Measurements from ENCODE around the gene MED15.
"Not testable (repeated sequence)": the region's sequence is repeated elsewhere in the genome, so short reads cannot be mapped to it uniquely, and the experiment has no call there.

Gene MED15

DNA sequence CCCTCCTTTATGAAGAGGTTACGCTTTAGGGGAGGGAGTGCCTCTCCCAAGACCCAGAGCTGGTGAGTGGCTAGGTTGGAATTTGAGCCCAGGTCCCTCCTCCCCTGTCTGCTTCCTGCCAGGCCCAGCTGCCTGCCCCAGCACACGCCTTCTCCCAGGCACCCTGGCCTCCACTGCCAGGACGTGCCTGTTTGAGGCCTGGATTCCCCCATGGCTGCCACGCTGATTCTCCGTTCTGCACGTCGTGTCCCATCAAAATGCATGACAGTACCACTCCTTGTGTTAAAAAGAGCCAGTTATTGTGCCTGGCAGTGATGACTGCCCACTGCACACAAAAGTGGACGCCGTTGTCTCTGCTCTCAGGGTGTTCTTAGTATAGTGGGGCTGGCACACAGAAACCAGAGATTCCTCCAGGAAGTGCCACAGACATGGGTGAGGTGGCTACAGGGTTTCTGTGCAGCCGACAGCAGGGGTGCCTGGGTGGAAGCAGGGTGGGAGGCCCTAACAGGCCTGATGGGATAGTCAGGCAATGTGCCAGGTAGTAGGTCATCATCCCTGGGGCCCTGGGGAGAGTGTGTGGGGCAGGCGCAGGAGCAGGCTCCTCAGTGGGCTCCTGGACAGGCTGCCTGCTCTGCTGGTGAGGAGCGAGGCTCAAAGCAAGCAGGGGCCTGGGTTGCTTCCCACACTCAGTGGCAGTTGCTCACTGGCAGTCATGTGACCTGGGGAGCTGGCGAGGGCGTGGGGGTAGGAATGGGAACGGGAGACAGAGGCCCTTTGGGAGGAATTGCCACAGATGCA lies 24.2 kb downstream of the MED15 start:
- no peak for DNase-seq (ENCODE audit: low read depth in 2 of 2)

DNA sequence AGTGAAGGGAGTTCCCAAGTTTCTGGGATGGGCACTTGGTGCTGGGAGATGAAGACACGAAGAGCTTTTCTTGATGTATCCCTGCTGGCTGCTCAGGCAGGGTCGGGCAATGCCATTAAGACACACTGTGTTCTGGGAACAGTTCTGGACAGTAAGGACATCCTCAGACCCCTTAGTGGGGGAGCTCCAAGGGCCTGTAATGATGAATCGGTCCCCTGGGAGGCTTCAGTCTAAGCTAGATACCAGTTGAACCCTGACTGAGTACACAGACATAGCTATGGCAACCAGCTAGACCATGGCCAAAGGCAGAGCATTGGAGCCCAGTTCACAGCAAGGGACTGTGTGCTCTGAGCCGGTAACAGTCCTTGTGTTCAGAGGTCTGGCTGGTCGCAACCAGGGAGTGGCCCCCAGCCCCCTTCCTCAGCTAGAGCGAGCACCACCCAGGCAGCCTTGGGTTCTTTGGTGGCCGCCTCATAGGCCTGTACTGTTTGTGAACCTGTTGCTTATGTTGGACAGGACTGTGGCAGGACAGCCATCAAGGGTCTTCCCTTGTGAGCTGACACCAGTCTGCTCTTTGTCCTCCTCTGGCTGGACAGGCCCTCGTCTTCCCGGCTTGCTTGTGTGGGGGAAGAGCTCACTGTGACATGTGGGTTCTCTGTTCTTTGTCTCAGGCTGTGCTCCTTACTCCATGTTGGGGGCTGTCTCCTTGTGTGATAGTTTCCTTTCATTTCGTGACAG lies 25.0 kb downstream of the MED15 start:
- DNase-seq (ENCODE audit: low read depth in 2 of 2): no peak

DNA sequence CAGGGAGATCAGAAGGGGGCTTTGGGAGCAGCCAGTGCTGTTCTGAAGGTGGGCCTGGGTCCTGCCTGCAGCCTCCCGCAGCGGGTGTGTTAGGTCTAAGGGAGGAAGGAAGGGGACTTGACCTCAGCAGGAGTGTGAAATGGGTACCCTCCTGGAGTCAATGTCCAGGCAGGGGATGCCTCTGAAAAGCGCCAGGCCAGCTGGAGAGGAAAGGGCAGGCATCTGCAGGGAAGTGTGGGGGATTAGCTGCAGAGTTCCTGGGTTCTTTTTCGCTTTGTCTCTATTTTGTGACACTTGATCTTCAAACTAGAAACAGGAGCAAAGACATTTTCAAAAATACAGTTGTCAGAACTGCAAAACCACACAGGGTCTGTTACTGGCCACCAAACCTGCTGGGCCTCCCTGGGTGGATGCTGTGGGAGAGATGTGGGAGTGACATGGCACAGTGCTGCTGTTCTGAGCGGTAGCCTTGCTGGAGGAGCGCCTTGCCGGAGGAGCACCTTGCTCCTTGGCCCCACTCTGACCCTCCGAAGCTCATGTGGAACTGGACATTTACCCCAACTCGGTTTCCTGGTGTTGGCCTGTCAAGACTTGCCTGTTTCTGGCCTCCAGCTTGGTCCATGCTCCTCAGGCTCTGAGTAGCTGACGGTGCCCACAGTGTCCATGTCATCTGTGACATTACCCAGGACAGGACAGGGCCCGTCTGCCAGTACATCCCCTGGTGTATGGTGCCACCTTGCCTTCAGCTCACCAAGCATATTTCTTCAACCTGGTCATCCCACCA lies 25.9 kb downstream of the MED15 start:
- DNase-seq (ENCODE audit: low read depth in 2 of 2): no peak

DNA sequence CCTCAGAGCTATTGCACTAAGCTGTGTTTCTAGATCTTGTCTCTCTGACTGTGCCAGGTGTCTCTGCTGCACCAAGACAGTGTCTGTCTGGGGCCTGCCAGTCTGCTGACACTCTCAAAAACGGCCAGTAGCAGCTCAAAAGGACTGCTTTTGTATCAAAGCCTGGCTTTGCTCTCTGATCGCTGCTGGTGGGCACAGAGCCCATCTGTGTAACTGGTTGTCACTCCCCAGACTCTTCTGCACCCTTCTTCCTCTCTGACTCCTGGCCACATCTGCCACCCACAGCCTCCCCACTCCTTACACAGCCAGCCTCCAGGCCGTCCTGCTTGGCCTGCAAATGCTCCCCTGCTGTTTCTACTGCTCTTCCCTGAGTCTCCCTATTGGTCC lies 26.5 kb downstream of the MED15 start:
- no peak for DNase-seq (ENCODE audit: low read depth in 2 of 2)

DNA sequence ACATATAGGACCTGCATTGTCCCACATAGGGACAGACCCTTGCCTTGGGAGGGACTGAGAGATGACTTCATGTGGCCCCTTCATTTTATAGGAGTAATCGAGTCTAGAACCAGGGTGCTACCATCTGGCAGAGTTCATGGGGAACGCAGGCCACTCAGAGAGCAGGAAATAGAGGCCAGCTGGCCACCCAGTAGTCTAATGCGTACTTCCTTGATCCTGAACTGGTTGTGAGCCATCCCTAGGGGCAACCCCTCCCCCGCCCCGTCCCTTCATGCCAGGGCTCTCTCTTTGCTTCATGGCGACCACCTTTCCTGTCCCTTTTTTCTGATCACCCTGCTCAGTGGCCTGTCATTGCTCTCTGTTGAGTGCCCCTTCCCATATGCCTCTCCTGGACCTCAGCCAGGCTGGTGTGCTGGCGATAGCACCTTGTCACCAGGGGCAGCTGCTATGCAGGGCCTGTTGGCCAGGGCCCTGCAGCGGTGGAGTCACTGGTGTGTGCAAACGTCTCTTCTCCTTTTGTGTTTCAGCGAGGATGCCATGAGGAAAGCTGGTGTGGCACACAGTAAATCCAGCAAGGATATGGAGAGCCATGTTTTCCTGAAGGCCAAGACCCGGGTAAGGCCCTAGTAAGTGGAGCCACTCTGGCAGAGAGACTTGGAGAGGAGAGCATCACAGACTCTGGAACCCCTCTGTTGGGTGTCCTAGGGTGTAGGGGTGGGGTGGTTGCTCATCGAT lies 29.3 kb downstream of the MED15 start:
- no peak for DNase-seq (ENCODE audit: low read depth in 2 of 2)

DNA sequence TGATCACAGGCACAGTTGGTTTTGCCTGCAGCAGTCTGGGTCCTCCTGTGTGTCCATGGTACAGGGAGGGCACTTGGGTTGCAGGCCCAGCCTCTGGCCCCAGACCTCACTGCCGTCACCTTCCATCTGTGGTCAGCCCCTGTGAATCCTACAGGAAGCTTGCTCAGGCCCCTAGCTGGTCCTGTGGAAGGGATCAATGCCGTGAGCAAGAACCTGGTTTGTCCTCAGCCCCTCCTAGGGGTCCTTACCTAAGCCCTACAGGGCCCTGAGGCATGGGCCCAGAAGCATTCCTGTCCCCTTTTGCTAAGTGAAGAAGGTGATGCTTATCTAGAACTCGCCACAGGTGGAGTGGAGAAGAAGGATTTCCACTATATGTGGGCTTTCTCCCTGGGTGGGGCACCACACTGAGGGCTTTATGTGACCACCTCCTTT lies 29.9 kb downstream of the MED15 start:
- no peak for DNase-seq (ENCODE audit: low read depth in 2 of 2)

DNA sequence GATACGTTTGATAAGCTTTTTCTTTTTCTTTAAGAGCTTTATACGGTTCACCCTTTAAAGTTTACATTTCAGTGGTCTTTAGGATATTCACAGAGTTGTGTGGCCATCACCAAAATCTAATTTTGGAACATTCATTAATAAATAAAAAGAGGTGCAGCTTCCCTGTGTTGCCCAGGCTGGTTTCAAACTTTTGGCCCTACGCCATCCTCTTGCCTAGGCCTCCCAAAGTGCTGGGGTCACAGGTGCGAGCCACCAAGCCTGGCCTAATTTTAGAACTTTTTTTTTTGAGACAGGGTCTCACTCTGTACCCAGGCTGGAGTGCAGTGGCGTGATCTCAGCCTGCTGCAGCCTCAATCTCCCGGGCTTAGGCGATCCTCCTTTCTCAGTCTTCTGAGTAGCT lies 30.6 kb downstream of the MED15 start:
- DNase-seq (ENCODE audit: low read depth in 2 of 2): no peak

DNA sequence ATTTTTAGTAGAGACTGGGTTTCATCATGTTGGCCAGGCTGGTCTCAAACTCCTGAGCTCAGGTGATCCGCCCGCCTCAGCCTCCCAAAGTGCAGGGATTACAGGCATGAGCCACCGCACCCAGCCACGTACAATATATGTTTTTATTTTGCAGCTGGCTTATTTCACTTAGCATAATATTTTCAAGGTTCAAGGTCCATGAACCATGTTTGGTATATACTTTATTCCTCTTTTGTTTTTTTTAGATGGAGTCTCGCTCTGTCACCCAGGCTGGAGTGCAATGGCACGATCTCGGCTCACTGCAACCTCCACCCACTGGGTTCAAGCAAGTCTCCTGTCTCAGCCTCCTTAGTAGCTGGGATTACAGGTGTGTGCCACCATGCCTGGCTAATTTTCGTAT lies 31.5 kb downstream of the MED15 start:
- not testable (repeated sequence) for DNase-seq (ENCODE audit: low read depth in 2 of 2)

DNA sequence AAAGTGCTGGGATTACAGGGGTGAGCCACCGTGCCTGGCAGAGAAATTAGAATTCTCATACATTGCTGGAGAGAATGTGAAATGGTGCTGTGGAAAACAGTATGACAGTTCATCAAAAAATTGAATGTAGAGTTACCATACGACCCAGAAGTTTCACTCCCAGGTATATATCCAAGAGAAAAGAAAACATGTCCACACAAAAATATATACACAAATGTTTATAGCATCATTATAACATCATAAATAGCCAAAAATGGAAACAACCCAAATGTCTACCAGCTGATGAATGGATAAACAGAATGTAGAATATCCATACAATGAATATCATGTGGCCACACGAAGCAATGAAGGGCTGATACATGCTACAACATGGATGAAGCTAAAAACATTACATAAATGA lies 34.6 kb downstream of the MED15 start:
- DNase-seq (ENCODE audit: low read depth in 2 of 2): no peak

DNA sequence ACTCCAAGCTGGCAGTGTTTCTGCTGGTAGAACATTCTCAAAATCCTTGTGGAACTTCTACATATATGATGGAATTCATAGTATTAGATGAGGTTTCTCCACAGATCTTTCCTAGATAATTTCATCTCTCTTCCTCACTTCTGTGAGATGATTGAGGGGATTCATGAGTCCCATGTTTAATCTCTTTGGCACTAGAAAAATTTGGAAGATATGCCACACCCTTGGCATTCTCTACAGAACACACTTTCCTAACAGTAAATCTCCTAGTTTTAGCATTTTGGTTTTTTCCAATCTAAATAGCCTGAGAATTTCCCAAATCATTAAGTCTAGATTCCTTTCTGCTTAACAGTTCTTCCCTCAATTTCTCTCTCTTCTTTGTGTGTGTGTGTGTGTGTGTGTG lies 35.3 kb downstream of the MED15 start:
- no peak for DNase-seq (ENCODE audit: low read depth in 2 of 2)

DNA sequence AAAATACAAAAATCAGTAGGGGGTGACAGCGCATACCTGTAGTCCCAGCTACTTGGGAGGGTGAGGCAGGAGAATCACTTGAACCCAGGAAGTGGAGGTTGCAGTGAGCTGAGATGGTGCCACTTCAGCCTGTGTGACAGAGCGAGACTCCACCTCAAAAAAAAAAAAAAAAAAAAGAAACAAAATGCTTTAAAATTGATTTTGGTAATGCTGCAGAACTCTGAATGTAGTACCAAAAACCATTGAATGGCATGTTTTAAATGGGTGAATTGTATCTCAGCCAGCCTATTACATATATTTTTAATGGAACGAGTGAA lies 37.9 kb downstream of the MED15 start:
- not testable (repeated sequence) for DNase-seq (ENCODE audit: low read depth in 2 of 2)

DNA sequence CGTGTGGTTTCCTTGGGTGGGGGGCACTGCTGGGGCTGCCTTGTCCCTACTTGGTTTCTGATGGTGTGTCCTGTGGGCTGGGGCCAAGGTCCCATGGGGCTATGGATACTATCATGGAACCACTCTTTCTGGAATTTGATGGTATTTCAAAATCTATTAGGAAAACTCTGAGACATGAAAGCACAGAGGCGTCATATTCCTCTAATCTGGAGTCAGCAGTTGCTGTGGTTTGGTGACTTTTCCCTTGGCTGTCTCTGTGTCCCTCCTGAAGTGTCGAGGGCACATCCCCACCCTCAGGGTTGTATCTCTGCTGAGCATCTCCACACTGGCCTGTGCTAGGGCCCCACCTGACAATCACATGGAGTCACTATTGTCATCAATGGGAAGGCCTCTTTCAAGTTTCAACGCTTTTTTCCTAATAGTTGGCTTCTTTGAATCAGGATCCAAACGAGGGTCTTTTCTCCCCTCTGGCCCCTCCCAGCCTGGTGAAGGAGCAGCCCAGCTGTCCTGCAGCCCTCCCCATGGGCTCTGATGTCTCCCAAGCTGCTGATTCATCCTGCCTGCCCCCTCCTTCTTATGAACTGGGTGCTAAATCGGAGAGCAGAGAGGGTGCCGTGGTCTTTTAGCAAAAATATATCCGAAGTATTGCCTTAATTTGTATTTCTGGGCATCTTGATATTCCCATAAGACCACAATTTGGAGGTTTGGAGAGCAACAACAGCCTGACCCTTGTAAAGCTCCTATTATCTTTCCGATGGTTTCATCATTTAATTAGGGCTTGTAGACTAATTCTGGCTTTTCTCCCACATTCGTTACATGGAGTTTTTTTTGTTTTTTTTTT lies 38.5 kb downstream of the MED15 start:
- DNase-seq (ENCODE audit: low read depth in 2 of 2): no peak

DNA sequence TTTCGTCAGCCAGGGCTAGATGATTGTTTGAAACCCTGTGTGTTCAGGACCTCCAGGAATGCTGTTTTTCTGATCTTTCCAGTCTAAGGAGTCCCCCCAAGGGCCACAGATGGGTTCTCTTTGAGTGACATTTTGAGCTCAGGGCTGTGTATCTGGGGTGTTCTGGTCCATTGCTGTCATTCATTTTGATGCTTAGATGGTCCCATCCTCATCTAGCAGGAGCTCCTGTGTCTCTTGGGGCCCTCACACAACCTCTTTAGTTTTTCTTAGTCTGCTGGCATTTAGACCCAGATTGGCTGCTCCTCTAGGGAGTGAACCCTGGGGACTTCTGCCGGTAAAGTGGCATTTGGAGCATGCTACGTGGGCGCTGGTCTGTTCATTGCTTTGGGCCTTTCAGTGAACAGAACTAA lies 39.1 kb downstream of the MED15 start:
- no peak for DNase-seq (ENCODE audit: low read depth in 2 of 2)

DNA sequence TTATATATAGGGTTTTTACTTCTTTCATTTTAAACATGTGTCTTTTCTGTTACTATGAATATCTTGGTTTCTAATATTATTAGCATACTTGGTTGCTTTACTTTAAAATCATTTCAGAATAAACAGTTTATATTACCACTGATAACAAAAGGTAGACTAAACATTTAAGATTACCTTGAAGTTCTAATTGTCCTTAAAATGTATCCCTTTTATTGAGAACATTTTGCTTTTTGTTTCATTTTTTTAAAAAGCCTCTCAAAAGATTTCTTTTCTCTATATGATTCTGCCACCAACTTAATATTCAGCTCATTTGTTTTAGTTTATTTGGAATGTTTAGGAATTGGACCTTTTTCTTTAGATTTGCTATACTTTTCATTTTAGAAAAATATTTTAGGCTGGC lies 39.6 kb downstream of the MED15 start:
- no peak for DNase-seq (ENCODE audit: low read depth in 2 of 2)

DNA sequence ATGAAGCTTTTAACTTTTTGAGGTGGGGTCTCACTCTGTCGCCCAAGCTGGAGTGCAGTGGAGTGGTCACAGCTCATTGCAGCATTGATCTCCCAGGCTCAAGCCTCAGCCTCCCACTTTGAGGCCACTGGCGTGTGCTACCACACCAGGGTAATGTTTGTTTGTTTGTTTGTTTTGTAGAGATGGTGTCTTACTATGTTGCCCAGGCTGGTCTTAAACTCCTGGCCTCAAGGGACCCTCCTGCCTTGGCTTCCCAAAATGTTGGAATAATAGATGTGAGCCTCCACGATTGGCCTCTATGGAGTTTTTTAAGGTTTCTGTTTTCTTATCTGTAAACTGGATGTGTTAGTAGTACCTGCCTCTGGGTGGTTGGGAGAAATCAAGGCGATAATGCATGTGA lies 41.4 kb downstream of the MED15 start:
- no peak for DNase-seq (ENCODE audit: low read depth in 2 of 2)

DNA sequence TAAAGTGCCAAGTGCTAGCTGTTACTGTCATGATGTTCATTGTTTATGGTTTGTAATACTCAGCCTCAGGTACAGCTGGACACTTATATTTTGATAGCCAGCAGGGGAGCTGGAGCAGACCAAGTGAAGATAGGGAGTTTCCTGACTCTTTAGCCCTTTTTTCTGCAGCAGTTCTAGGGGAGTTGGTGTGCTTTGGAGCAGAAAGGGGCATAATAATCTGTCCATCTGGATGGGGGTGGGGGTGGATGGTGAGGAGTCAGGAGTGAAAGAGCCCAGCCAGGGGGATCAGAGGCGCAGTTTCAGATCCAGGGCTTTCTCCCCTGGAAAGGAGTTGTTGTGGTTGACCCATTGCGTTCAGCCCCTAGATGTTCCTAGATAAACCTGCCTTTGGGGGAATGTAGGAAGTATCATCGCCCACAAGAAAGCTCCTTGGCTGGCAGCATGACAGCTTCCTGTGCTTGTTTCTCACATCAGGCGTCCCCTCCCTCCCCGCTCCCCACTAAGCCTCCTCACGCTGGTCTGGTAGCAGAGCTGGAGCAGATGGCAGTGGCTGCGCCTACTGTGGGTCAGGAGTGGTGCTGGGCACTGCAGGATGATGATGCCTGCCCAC lies 41.9 kb downstream of the MED15 start:
- DNase-seq (ENCODE audit: low read depth in 2 of 2): peak in 1 of 2 donors; percentile 23

DNA sequence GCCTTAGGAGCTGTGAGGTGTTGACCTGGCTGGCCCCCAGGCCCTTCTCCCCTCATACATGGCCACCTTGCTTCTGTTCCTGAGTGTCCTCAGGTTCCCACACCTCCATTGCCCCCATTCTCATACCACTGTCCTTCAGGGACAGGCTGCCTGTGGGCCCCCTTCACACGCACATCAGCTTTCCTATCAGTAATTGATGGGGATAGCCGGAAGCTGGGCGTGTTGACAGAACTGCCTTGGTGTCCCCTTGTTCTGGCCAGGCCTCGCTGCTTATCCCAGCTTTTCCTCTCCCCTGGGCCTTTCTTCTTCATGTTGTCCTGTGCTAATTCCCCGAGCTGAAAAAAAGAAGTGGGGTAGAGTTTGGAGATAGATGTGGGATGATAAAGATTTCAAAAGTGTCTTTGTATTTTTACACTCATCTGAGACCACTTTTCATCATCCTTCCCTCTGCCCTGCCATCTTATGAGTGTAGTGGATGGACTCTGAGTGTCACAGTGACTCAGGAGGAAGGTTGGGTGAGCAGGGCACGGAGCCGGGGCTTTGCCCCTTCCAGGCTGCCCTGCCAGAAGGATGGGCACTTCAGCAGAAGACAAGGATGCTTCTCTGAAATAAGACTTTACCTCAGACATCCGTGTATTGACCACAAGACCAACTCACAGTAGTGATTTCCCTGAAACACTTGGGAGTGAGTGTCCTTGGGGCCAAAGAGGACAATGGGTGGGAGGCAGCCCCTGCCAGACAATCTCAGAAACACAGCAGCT lies 42.8 kb downstream of the MED15 start:
- no peak for DNase-seq (ENCODE audit: low read depth in 2 of 2)

DNA sequence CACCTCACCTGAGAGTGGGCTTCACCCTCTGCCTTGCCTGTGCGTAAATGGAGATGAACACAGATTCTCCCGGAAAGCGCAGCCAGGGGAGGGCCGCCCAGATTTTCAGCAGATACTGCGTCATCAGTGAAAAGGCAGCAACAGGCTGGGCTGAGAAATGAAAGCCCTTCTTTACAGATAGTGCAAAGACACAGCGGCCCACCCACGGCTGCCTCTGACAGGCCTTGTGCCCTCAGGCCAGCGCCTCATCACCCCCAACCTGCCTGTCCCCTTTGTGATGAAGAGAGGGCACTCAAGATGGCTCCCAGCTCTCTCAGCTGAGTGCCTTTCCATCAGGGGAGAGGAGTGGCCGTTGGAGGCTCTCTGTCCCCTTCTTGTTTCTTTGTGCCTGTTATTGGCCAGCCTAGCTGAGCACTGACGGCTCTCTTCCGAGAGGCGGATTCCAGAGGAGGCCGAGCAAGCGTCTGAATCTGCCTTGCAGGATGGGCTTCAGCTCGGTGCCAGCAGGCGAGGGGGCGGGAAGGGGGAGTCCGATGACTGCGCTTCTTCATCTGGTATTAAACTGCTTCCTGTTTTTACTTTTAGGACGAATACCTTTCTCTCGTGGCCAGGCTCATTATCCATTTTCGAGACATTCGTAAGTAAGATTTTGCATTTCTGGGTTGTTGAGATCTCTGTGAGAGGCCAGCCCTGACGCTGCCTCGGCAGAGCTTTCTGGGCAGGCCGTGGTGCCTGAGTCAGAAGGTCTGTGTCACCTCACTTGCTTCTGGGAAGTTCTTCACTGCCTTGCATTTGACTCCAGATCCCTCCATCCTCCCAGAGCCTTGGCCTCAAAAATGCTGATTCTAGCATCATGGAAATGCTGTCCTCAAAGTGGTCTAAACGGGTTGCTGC lies 43.7 kb downstream of the MED15 start:
- DNase-seq (ENCODE audit: low read depth in 2 of 2): peak; percentile 34 to 42
